GM12878 (cell line): ENCODE measurements around the gene SNPH.

Experiments
- CEBPB ChIP-seq, 2 experiments: fragments of 150-350 bp in 1 of 2; IDR thresholded peaks; 2 replicates each; pipeline ENCODE4 v1.6.1; 2012 to 2014; ENCODE audit warnings: low read depth in 2 of 2, low read length in 2 of 2, borderline replicate concordance in 1 of 2, inconsistent platforms in 1 of 2
- CTCF ChIP-seq, 3 experiments: IDR thresholded peaks in 2 of 3; conservative IDR thresholded peaks in 1 of 3; 2 replicates each; pipeline ENCODE4 v1.5.1; 2011; ENCODE audit warnings: low read depth in 3 of 3, low read length in 3 of 3, mild to moderate bottlenecking in 3 of 3, control low read depth in 2 of 3, moderate library complexity in 2 of 3, inconsistent platforms in 1 of 3, mixed read lengths in 1 of 3; ENCODE audit not compliant: control insufficient read depth in 2 of 3, insufficient read depth in 1 of 3; ENCODE audit errors: extremely low read depth in 1 of 3
- GABPA ChIP-seq: IDR thresholded peaks from 2 replicates; pipeline ENCODE4 v1.6.1; 2014; ENCODE audit warnings: antibody characterized with exemption, low read depth, mild to moderate bottlenecking, inconsistent platforms
- IRF3 ChIP-seq: fragments of 450-650 bp; IDR thresholded peaks from 2 replicates; pipeline ENCODE4 v1.6.1; 2014; ENCODE audit warnings: mild to moderate bottlenecking
- POLR2A ChIP-seq: IDR thresholded peaks from 2 replicates; pipeline ENCODE4 v1.6.1; 2011; ENCODE audit warnings: low read depth, mild to moderate bottlenecking, low read length
- TARDBP ChIP-seq: IDR thresholded peaks from 2 replicates; pipeline ENCODE4 v1.6.1; 2016; ENCODE audit warnings: borderline replicate concordance
- USF1 ChIP-seq: IDR thresholded peaks from 2 replicates; pipeline ENCODE4 v1.6.1; 2011; ENCODE audit warnings: borderline replicate concordance, low read depth, mild to moderate bottlenecking, moderate library complexity, mixed read lengths, low read length; ENCODE audit not compliant: insufficient read depth; ENCODE audit errors: extremely low read length
- ZNF207 ChIP-seq: fragments of 450-650 bp; IDR thresholded peaks from 2 replicates; pipeline ENCODE4 v1.6.1; 2014; ENCODE audit warnings: antibody characterized with exemption, mild to moderate bottlenecking, borderline replicate concordance

DNA sequence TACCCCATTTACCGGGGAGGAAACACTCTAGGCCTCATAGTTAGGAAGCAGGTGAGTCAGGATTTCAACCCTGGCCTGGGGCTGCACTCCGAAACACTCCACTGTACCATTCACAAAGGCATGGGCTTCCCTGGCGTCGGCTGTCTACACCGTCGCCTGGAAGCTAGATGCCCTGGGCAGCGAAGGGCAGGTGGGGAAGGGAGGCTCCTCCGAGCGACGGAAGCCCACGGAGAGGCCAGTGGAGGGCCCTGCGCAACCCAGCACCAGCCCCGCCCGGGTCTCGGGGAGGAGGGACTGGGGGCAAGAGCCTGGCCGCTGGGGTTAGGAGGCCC, 46.8 kb downstream of the SNPH start:
- TF ChIP-seq CTCF (IDR thresholded peaks at IDR 0.05 in 2 of 3, conservative IDR thresholded peaks at IDR 0.05 in 1 of 3; ENCODE audit: control insufficient read depth in 2 of 3, extremely low read depth in 1 of 3, insufficient read depth in 1 of 3, low read depth in 3 of 3, low read length in 3 of 3) (no peak), TARDBP (no peak), GABPA (no peak), ZNF207 (no peak), IRF3 (no peak), CEBPB (IDR thresholded peaks at IDR 0.05; ENCODE audit: borderline replicate concordance in 1 of 2, low read depth in 2 of 2, low read length in 2 of 2) (no peak), POLR2A (no peak), USF1 (no peak)
